Type B pancreatic cell (in vitro differentiated cells): Measurements from ENCODE around the gene PIK3R6. TPM values are rescaled to one million over a fixed set of nuclear protein-coding genes. Genes with fewer than 3 reads are reported as not detected.
"Not testable (repeated sequence)": the region's sequence is repeated elsewhere in the genome, so short reads cannot be mapped to it uniquely, and the experiment has no call there.

Experiments used
- DNase-seq: peaks from one replicate; pipeline ENCODE4 v3.0.0; 2021; ENCODE audit warnings: mixed read lengths; ENCODE audit not compliant: unreplicated experiment; ENCODE audit errors: extremely low spot score
- H3K27ac Mint-ChIP-seq: 2 replicates; pipeline ENCODE4 v1.8.0; 2021; ENCODE audit warnings: mild to moderate bottlenecking, mixed read lengths
- H3K27me3 Mint-ChIP-seq: 2 replicates; pipeline ENCODE4 v1.8.0; 2021; ENCODE audit warnings: mixed read lengths
- H3K36me3 Mint-ChIP-seq: 2 replicates; pipeline ENCODE4 v1.8.0; 2021; ENCODE audit warnings: mixed read lengths
- H3K4me1 Mint-ChIP-seq: one replicate; pipeline ENCODE4 v1.8.0; 2021; ENCODE audit warnings: mixed read lengths; ENCODE audit not compliant: unreplicated experiment
- H3K4me3 Mint-ChIP-seq: 2 replicates; pipeline ENCODE4 v1.8.0; 2021; ENCODE audit warnings: mild to moderate bottlenecking, mixed read lengths
- H3K9me3 Mint-ChIP-seq: 2 replicates; pipeline ENCODE4 v1.8.0; 2021; ENCODE audit warnings: mixed read lengths
- CTCF ChIP-seq: fragments of 200-600 bp; sonication (generic); conservative IDR thresholded peaks from 2 replicates; pipeline ENCODE4 v1.5.0; 2021; ENCODE audit warnings: antibody characterized with exemption, mild to moderate bottlenecking
- total RNA-seq: library from RNA; stranded (reverse); gene quantifications from 2 replicates; pipeline ENCODE4 v1.2.1, GENCODE V29; 2021; ENCODE audit warnings: low replicate concordance

Gene PIK3R6
- total RNA-seq, 1 donor from 2014 or later, result not detected

GRCh38 chr17:8857919-8858318, 9.6 kb downstream of the PIK3R6 start:
- DNase-seq, result no peak
- Mint-ChIP-seq H3K27ac (no peak overlapping the region), H3K4me3 (no peak overlapping the region)

GRCh38 chr17:8856869-8857575, 10.5 kb downstream of the PIK3R6 start:
- H3K36me3 Mint-ChIP-seq, result no peaks in the 10 kb centered on the region
- H3K9me3 Mint-ChIP-seq, result no peaks in the 10 kb centered on the region
- DNase-seq, result no peak
- H3K27ac Mint-ChIP-seq, result no peak overlapping the region
- H3K4me1 Mint-ChIP-seq, result peaks cover 38% of the 10 kb centered on the region
- H3K27me3 Mint-ChIP-seq, result no peaks in the 10 kb centered on the region
- no peak for TF ChIP-seq CTCF
- H3K4me3 Mint-ChIP-seq, result peak overlapping the region; percentile 21

More at GRCh38 chr17:8857919-8858318, 9.6 kb downstream of the PIK3R6 start:
- Mint-ChIP-seq H3K4me1 (peaks cover 38% of the 10 kb centered on the region), H3K36me3 (no peaks in the 10 kb centered on the region), H3K9me3 (no peaks in the 10 kb centered on the region), H3K27me3 (no peaks in the 10 kb centered on the region)
- no peak for TF ChIP-seq CTCF

DNA sequence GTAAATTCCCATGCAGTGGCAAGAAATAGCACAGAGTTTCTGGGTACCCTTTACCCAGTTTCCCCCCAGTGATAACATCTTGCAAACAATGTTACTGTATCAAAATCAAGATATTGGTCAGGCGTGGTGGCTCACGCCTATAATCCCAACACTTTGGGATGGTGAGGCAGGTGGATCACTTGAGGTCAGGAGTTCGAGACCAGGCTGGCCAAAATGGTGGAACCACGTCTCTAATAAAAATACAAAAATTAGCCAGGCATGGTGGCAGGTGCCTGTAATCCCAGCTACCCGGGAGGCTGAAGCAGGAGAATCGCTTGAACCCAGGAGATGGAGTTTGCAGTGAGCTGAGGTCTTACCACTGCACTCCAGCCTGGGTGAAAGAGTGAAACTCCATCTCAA, 11.3 kb downstream of the PIK3R6 start:
- H3K27ac Mint-ChIP-seq, H3K27me3 Mint-ChIP-seq, H3K9me3 Mint-ChIP-seq, DNase-seq, H3K36me3 Mint-ChIP-seq, H3K4me3 Mint-ChIP-seq: not testable (repeated sequence)
- peaks cover 34% of the 10 kb centered on the region for H3K4me1 Mint-ChIP-seq

- TF ChIP-seq CTCF, result no peak
- Mint-ChIP-seq H3K27ac (no peak overlapping the region), H3K36me3 (no peaks in the 10 kb centered on the region), H3K4me3 (no peak overlapping the region), H3K27me3 (no peaks in the 10 kb centered on the region), H3K4me1 (peaks cover 34% of the 10 kb centered on the region), H3K9me3 (no peaks in the 10 kb centered on the region)
- no peak for DNase-seq
These were observed 11.8 kb downstream of the PIK3R6 start for GRCh38 chr17:8855477-8856204.

DNA sequence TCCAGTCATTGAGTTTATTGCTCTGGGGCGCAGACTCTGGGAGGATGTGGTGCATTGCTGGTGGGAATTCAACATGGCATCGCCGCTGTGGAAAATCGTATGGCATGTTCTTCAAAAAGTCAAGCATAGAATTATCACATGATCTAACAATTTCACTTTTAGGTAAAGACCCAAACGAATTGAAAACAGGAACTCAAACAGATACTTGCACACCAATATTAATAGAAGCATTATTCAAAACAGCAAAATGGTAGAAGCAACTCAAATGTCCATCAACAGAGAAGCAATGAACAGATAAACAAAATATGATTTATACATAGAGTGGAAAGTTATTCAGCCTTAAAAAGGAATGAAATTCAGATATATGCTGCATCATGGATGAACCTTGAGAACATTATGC, 15.9 kb downstream of the PIK3R6 start:
- H3K9me3 Mint-ChIP-seq, result peaks cover under 1% of the 10 kb centered on the region
- no peaks in the 10 kb centered on the region for H3K27me3 Mint-ChIP-seq
- no peak overlapping the region for H3K27ac Mint-ChIP-seq
- H3K36me3 Mint-ChIP-seq, result no peaks in the 10 kb centered on the region
- DNase-seq, result no peak
- peaks cover 9% of the 10 kb centered on the region for H3K4me1 Mint-ChIP-seq
- H3K4me3 Mint-ChIP-seq, result no peak overlapping the region
- no peak for TF ChIP-seq CTCF

- Mint-ChIP-seq H3K4me1 (no peaks in the 10 kb centered on the region), H3K27me3 (no peaks in the 10 kb centered on the region), H3K4me3 (no peak overlapping the region), H3K27ac (no peak overlapping the region), H3K9me3 (peaks cover 8% of the 10 kb centered on the region), H3K36me3 (no peaks in the 10 kb centered on the region)
- no peak for TF ChIP-seq CTCF
- DNase-seq, result no peak
These were observed 18.0 kb downstream of the PIK3R6 start for GRCh38 chr17:8849311-8850041.
